ENCODE data around the gene ACP7. TPM values are rescaled to one million over a fixed set of nuclear protein-coding genes. Genes with fewer than 3 reads are reported as not detected.
"Not testable (repeated sequence)": the region's sequence is repeated elsewhere in the genome, so short reads cannot be mapped to it uniquely, and the experiment has no call there.

Gene ACP7
- total RNA-seq, 1 experiment from 2014 or later, result 0.03 TPM

DNA sequence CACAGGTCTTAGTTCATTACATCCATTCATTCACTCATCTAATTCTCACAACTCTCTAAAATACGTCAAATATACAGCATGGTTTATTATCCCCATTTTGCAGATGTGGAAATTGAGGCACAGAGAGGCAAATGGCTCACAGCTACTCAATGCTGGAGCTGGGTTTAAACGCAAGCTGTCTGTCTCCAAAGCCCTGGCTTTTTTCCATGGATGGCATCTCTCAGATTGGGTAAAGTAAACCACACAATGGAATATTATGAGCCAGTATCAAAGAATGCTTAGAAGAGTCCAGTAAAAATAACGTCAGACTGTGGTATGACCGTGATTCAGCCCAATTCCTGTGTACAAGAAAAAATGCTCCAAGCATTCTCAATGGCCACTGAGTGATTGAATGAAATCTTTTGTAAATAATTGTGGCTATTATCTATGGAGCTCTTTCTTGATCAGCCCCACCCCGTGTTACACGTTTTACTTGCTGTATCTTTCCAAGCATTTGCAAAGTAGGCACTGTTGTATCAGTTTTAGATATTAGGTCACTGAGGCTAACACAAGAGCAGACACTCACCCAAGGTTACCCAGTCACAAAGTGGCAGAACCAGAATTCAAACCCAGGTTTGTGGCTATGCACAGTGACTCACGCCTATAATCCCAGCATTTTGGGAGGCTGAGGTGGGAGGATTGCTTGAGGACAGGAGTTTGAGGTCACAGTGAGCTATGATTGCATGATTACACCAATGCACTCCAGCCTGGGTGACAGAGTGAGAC lies 5.5 kb upstream of the ACP7 start:
- peak; percentile 99 for DNase-seq (ENCODE audit: low spot score)

DNA sequence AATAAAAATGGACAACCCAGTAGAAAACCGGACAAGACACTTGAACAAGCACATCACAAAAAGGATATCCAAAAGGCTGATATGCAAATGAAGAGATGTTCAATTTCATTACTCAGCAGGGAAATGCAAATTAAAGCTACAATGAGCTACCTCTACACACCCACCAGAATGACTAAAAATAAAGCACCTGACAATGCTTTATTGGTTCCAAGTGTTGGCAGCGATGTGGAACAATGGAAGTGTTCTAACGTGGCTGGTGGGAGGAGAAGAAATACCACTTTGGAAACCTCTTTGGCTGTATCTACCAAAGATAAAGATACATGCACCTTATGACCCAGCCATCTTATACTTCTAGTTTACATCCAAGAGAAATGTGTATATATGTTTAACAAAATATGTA lies 3.7 kb upstream of the ACP7 start:
- no peak for DNase-seq (ENCODE audit: low spot score)

DNA sequence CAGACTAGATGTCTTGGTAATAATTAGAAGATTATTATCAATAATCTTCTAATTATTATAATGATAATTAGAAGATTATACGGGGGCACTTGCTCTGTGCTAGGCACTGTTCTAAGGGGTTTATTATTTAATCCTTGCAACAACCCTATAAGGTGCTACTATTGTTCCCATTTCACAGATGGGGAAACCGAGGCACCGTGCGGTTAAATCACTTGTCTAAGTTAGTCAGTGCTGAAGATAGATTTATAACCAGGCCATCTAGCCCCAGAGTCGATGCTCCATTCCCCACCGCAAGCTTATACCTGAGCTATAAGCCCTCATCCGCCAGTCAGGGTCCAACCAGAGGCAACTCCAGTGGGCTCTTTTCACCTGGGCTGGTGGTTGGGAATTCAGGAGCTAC lies 2.0 kb upstream of the ACP7 start:
- DNase-seq (ENCODE audit: low spot score), result no peak

- DNase-seq (ENCODE audit: low spot score), result no peak
These were observed 1.2 kb upstream of the ACP7 start for GRCh38 chr19:39082745-39083598.

- no peak for DNase-seq (ENCODE audit: low spot score)
These were observed 577 bp upstream of the ACP7 start for GRCh38 chr19:39083599-39083982.

GRCh38 chr19:39084732-39085080 lies 538 bp downstream of the ACP7 start:
- no peak for DNase-seq (ENCODE audit: low spot score)

GRCh38 chr19:39085392-39085791 lies 1.2 kb downstream of the ACP7 start:
- no peak for DNase-seq (ENCODE audit: low spot score)

- DNase-seq (ENCODE audit: low spot score), result no peak
These were observed 2.2 kb downstream of the ACP7 start for GRCh38 chr19:39086386-39086785.

GRCh38 chr19:39087907-39088686 lies 3.9 kb downstream of the ACP7 start:
- no peak for DNase-seq (ENCODE audit: low spot score)

DNA sequence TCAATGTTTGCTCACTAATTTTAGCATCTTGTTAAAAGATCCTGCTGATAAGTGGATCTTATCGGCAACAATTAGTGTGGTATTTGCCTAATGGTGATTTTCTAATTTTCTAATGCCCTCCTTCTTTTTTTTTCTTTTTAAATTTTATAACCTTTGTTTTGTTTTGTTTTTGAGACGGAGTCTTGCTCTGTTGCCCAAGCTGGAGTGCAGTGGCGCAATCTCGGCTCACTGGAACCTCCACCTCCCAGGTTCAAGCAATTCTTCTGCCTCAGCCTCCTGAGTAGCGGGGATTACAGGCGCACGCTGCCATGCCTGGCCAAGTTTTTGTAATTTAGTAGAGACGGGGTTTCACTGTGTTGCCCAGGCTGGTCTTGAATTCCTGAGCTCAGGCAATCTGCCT lies 5.8 kb downstream of the ACP7 start:
- not testable (repeated sequence) for DNase-seq (ENCODE audit: low spot score)

GRCh38 chr19:39090881-39091280 lies 6.7 kb downstream of the ACP7 start:
- no peak for DNase-seq (ENCODE audit: low spot score)

- DNase-seq (ENCODE audit: low spot score), result not testable (repeated sequence)
These were observed 11.8 kb downstream of the ACP7 start for GRCh38 chr19:39095799-39096540.

GRCh38 chr19:39097299-39097698 lies 13.1 kb downstream of the ACP7 start:
- DNase-seq (ENCODE audit: low spot score), result no peak

GRCh38 chr19:39097721-39098120 lies 13.6 kb downstream of the ACP7 start:
- DNase-seq (ENCODE audit: low spot score), result no peak

DNA sequence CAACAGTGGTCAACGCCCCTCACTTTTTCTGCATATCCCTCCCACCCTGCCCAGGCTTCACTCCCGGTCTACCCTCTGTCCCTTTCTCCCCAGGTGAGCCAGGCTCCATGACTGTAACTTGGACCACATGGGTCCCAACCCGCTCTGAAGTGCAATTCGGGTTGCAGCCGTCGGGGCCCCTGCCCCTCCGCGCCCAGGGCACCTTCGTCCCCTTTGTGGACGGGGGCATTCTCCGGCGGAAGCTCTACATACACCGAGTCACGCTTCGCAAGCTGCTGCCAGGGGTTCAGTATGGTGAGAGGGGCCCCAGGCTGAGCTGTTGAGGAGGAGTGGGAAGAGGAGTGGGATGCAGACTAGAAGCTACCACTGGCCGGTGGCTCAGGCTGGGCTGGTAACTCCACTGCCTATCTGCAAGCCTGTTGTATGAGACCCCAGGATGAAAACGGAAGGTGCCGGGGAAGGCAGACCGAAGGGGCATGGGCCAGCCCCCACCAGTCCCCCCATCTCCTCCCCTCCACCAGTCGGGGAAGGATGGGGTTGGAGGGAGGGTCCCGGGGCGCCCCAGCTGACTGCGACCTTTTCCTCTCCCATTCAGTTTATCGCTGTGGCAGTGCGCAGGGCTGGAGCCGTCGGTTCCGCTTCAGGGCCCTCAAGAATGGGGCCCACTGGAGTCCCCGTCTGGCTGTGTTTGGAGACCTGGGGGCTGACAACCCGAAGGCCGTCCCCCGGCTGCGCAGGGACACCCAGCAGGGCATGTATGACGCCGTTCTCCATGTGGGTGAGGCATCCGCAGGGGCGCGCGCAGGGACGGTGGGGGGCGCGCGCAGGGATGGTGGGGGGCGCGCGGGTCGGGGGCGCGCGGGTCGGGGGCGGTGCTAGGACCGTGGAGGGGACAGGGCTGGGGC lies 14.4 kb downstream of the ACP7 start:
- no peak for DNase-seq (ENCODE audit: low spot score)

- no peak for DNase-seq (ENCODE audit: low spot score)
These were observed 15.2 kb downstream of the ACP7 start for GRCh38 chr19:39099341-39099740.

- no peak for DNase-seq (ENCODE audit: low spot score)
These were observed 16.5 kb downstream of the ACP7 start for GRCh38 chr19:39100500-39101166.

- no peak for DNase-seq (ENCODE audit: low spot score)
These were observed 19.0 kb downstream of the ACP7 start for GRCh38 chr19:39103151-39103550.

DNA sequence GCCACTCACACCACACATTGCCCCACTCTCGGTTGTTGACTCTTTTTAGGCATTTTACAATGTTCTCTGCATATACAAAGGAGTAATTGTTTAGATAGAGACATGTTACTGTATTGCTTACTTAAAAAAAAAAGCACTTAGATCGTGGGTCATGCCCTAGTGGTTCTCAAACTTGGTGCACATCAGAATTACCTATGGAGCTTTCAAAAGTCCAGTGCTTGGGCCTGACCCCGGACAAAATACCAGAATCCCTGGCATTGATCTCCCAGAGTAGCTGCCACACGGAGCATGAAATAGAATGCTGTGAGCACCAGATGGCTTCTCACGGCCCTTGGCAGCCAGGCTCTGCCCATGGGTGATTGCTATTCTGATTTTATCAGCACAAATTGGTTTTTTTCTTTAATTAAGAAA lies 20.0 kb downstream of the ACP7 start:
- no peak for DNase-seq (ENCODE audit: low spot score)

DNA sequence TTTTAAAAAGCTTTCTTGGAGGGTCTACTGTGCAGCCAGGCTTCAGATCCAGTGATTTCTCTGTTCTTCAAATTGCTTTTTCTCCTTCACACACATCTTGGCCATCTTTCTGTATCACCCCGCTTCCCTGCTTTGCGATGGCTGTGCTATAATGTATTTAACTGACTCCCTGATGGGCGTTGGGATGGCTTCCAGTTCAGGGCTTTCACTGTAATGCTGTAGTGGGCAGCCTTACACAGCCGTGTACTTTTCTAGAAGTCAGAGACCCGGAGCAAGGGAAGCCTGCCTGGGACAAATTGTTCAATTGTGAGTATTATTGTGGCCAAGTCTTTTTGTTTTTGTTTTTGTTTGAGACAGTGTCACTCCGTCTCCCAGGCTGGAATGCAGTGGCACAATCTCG lies 22.0 kb downstream of the ACP7 start:
- no peak for DNase-seq (ENCODE audit: low spot score)
